Upper lobe of left lung (tissue), 6 donors: ENCODE results near the gene GLYAT. TPM values are rescaled to one million over a fixed set of nuclear protein-coding genes. Genes with fewer than 3 reads are reported as not detected.

Experiments used
- ATAC-seq, 2 donors: fragments of 200-7000 bp; cut with Tn5 transposase; one replicate each; pipeline ENCODE4 v1.9.1; 2022; ENCODE audit warnings: mild to moderate bottlenecking in 2 of 2, moderate library complexity in 2 of 2; ENCODE audit not compliant: low FRiP score in 2 of 2
- DNase-seq, 2 donors: peaks; one replicate each; pipeline ENCODE4 v3.0.0-alpha.2; 2019 to 2020
- H3K27ac ChIP-seq, 4 donors: fragments of 200-600 bp; sonication (generic); one replicate each; pipeline ENCODE4 v1.5.1; 2016 to 2019
- H3K27me3 ChIP-seq, 4 donors: fragments of 200-600 bp; sonication (generic); one replicate each; pipeline ENCODE4 v1.5.1; 2017 to 2019
- H3K36me3 ChIP-seq, 4 donors: fragments of 200-600 bp; sonication (generic); one replicate each; pipeline ENCODE4 v1.5.1; 2016 to 2019
- H3K4me1 ChIP-seq, 4 donors: fragments of 200-600 bp; sonication (generic); one replicate each; pipeline ENCODE4 v1.5.1; 2018 to 2019
- H3K4me3 ChIP-seq, 4 donors: fragments of 200-600 bp; sonication (generic); one replicate each; pipeline ENCODE4 v1.5.1; 2017 to 2019; ENCODE audit warnings: mild to moderate bottlenecking in 2 of 4, moderate library complexity in 1 of 4
- H3K9me3 ChIP-seq, 4 donors: fragments of 200-600 bp; sonication (generic); one replicate each; pipeline ENCODE4 v1.5.1; 2018 to 2019
- EP300 ChIP-seq, 4 donors: sonication (generic); formaldehyde crosslinking; IDR thresholded peaks; one replicate each; pipeline ENCODE4 v1.5.1; 2017; ENCODE audit warnings: antibody characterized with exemption in 4 of 4, control low read depth in 2 of 4
- POLR2A ChIP-seq, 4 donors: fragments of 450-650 bp; IDR thresholded peaks; one replicate each; pipeline ENCODE4 v1.5.1; 2016 to 2017; ENCODE audit warnings: antibody characterized with exemption in 4 of 4, mild to moderate bottlenecking in 2 of 4
- POLR2AphosphoS5 ChIP-seq, 2 donors: sonication (generic); formaldehyde crosslinking; IDR thresholded peaks; one replicate each; pipeline ENCODE4 v1.5.1; 2017; ENCODE audit warnings: antibody characterized with exemption in 2 of 2
- WGBS, 2 donors: methylation state at CpG; one replicate each; pipeline ENCODE4 v1.1.5; 2017 to 2018; 5-methylcytosine and 5-hydroxymethylcytosine counted together
- total RNA-seq, 6 donors: library from RNA; depleted of rRNA in 4 of 6; stranded (reverse); fragments of >200 nt in 4 of 6; gene quantifications; one replicate each; pipeline versions ENCODE4 v1.1.0 to v1.2.1, GENCODE V29; 2016 to 2021
- TF ChIP-seq, protein P1 (sequence below), 6 experiments: fragments of 450-650 bp in 4 of 6; fragments of 200-600 bp in 2 of 6; sonication (generic) in 2 of 6; IDR thresholded peaks; one replicate each; pipeline ENCODE4 v1.5.1; 2016 to 2019; ENCODE audit warnings: antibody characterized with exemption in 6 of 6
- donor health status: DM: no; HTN: no; CAD: no; lungs with moderate emphysema.
- donor health status: DM: no; HTN: yes; CAD: no; lungs with severe emphysema.

The GLYAT gene
- total RNA-seq, 6 donors from 2014 or later, result not detected

DNA sequence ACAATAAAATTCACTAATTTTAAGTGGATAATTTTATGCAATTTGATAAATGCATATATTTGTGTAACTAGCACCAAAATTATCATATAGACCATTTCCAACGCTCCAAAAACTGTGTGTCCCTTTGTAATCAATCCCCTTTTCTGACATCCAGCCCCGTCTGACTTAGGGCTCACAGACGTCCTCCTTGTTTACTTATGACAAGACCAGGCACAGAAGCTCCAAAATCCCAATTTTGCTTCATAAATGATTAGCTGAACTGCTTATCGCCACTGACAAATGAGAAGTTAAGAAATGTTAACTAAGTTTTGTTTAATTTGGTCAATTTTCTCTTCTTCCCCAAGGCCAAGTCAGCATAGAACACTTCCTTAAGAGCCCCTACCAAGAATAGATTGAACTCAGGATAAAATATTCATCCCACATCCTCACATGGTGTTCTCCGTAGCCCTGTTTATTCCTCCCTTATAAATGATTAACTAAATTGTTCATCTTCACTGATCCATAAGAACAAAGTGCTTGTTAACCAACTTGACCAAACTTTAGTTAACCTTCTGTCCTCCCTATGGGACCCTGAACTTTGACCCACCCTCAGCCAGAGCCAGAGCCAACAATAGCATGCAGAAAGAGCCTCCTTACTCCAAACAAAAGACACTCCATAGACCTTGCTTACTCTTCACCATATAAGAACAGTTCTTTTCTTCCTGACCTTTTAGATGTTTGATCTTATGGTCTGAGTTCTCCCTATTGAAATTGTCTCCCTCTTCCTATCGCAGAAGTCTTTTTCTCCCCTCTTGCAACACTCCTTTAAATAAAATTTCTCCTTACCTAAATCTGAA, 30.8 kb upstream of the GLYAT start:
- Histone ChIP-seq H3K27me3 (no peaks in the 10 kb centered on the region), H3K27ac (no peak overlapping the region), H3K36me3 (no peaks in the 10 kb centered on the region), H3K4me3 (no peak overlapping the region), H3K4me1 (no peaks in the 10 kb centered on the region), H3K9me3 (no peaks in the 10 kb centered on the region)
- DNase-seq, result no peak
- 71 to 73% methylated on average over 6 of the region's 6 CpGs for WGBS, 2 donors
- no peak for TF ChIP-seq EP300 (IDR thresholded peaks at IDR 0.05)
- TF ChIP-seq POLR2AphosphoS5 (IDR thresholded peaks at IDR 0.05), result no peak
- TF ChIP-seq, protein P1, sequence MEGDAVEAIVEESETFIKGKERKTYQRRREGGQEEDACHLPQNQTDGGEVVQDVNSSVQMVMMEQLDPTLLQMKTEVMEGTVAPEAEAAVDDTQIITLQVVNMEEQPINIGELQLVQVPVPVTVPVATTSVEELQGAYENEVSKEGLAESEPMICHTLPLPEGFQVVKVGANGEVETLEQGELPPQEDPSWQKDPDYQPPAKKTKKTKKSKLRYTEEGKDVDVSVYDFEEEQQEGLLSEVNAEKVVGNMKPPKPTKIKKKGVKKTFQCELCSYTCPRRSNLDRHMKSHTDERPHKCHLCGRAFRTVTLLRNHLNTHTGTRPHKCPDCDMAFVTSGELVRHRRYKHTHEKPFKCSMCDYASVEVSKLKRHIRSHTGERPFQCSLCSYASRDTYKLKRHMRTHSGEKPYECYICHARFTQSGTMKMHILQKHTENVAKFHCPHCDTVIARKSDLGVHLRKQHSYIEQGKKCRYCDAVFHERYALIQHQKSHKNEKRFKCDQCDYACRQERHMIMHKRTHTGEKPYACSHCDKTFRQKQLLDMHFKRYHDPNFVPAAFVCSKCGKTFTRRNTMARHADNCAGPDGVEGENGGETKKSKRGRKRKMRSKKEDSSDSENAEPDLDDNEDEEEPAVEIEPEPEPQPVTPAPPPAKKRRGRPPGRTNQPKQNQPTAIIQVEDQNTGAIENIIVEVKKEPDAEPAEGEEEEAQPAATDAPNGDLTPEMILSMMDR (IDR thresholded peaks at IDR 0.05), result no peak
- no peak for TF ChIP-seq POLR2A (IDR thresholded peaks at IDR 0.05)
- ATAC-seq, result no peak

DNA sequence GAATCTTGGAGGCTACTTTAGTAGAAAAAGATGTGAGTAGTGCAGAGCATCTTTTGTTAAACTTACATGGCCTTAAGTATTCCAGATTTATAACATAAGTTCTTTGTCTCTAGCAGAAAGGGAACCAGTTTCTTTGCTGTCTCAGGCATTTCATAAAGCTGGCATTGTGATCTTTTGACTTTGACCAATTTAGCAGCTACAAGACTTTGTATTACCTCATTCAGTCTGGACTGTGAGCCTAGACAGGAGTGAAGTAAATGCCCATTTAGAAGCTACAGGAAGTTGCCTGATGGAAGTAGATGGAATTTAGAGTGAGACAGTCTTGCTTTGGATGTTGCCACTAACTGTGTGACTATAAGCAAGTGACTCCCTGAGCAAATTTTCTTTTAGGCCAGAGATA, 25.7 kb upstream of the GLYAT start:
- ATAC-seq (no peak), DNase-seq (no peak)
- TF ChIP-seq, protein P1 (IDR thresholded peaks at IDR 0.05), result no peak
- TF ChIP-seq POLR2A (IDR thresholded peaks at IDR 0.05) (no peak), POLR2AphosphoS5 (IDR thresholded peaks at IDR 0.05) (no peak), EP300 (IDR thresholded peaks at IDR 0.05) (no peak)
- Histone ChIP-seq H3K36me3 (no peaks in the 10 kb centered on the region), H3K27ac (no peak overlapping the region), H3K9me3 (no peaks in the 10 kb centered on the region), H3K4me3 (no peak overlapping the region), H3K4me1 (no peaks in the 10 kb centered on the region), H3K27me3 (no peaks in the 10 kb centered on the region)

DNA sequence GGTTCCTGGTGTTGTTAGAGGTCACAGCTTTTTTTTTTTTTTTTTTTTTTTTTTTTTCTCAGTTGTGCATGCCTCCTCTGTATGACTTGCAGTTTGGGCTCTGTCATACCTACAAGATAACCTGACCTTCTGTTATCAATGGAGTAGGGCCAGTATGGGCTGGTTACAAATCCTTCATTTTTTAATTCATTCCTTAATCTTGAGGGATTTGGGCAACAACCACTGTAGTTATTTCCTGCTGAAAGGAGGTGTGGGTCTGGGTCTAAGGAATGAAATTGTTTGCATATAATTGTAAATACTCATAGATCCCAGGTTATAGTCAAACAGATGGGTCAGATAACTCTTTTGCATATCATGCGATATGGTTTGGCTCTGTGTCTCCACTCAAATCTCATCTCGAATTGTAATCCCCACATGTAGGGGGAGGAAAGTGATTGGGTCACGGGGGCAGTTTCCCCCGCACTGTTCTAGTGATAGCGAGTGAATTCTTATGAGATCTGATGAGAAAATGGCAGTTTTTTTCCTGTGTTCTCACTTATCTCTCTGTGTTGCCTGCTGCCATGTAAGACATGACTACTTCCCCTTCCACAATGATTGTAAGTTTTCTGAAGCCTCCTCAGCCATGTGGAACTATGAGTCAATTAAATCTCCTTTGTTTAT, 14.1 kb upstream of the GLYAT start:
- H3K36me3 ChIP-seq, result no peaks in the 10 kb centered on the region
- no peak overlapping the region for H3K4me3 ChIP-seq
- no peaks in the 10 kb centered on the region for H3K27me3 ChIP-seq
- no peak for TF ChIP-seq POLR2A (IDR thresholded peaks at IDR 0.05)
- TF ChIP-seq EP300 (IDR thresholded peaks at IDR 0.05), result no peak
- TF ChIP-seq, protein P1 (IDR thresholded peaks at IDR 0.05), result no peak
- TF ChIP-seq POLR2AphosphoS5 (IDR thresholded peaks at IDR 0.05), result no peak
- H3K4me1 ChIP-seq, result no peaks in the 10 kb centered on the region
- no peak for ATAC-seq
- 83 to 84% methylated on average over 5 of the region's 5 CpGs for WGBS, 2 donors
- DNase-seq, result no peak
- H3K27ac ChIP-seq, result no peak overlapping the region
- peaks cover 0 to 11% (median 8%) of the 10 kb centered on the region in 4 donors for H3K9me3 ChIP-seq

DNA sequence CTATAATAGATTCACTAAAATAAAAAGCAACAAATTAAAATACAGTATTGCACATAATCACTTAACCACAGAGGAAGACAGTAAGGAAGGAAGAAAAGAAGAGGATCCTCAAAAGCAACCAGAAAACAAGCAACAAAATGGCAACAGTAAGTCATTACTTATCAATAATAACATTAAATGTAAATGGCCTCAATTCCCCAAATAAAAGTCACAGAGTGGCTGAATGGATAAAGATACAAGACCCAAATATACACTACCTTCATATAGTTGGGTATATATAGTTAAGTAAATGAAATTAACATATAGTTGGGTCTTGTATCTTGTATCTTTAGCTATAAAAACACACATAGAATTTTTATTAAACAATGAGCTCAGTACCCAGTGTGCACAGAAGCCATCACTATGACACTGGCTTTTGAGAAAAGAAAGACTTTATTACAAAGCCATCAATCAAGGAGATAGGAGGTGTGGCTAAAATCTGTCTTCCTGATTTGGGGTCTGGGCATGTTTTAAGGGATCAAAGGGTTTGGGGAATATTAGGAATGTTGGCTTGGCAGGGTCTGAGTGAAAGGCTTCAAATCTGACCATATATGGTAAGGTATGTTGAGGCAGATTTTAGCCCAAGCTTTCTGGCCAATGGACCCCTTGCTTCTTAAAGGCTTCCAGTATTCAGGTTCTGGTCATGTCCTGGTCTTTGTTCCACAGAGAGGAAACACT, 13.4 kb upstream of the GLYAT start:
- TF ChIP-seq, protein P1 (IDR thresholded peaks at IDR 0.05), result no peak
- TF ChIP-seq POLR2A (IDR thresholded peaks at IDR 0.05), result no peak
- no peak for TF ChIP-seq POLR2AphosphoS5 (IDR thresholded peaks at IDR 0.05)
- TF ChIP-seq EP300 (IDR thresholded peaks at IDR 0.05), result no peak
- no peak overlapping the region for H3K27ac ChIP-seq
- ATAC-seq (no peak), DNase-seq (no peak)
- H3K4me3 ChIP-seq, result no peak overlapping the region
- H3K4me1 ChIP-seq, result no peaks in the 10 kb centered on the region
- no peaks in the 10 kb centered on the region for H3K36me3 ChIP-seq
- H3K27me3 ChIP-seq, result no peaks in the 10 kb centered on the region
- H3K9me3 ChIP-seq, result peaks cover 0 to 11% (median 8%) of the 10 kb centered on the region in 4 donors
